ENCODE measurements around the gene MLKL.
"Not testable (repeated sequence)": the region's sequence is repeated elsewhere in the genome, so short reads cannot be mapped to it uniquely, and the experiment has no call there.

MLKL gene

GRCh38 chr16:74695450-74696422 is 4.9 kb downstream of the MLKL start:
- peak; percentile 34 for DNase-seq

- no peak for DNase-seq
Observed at GRCh38 chr16:74691093-74691855, 9.4 kb downstream of the MLKL start.

- DNase-seq, result no peak
Observed at GRCh38 chr16:74682556-74682955, 18.1 kb downstream of the MLKL start.

GRCh38 chr16:74680681-74681080 is 20.0 kb downstream of the MLKL start:
- no peak for DNase-seq

GRCh38 chr16:74679983-74680382 is 20.7 kb downstream of the MLKL start:
- DNase-seq, result no peak

- no peak for DNase-seq
Observed at GRCh38 chr16:74677868-74678267, 22.8 kb downstream of the MLKL start.

GRCh38 chr16:74673876-74674275 is 26.8 kb downstream of the MLKL start:
- DNase-seq, result no peak

GRCh38 chr16:74668877-74669276 is 31.8 kb downstream of the MLKL start:
- DNase-seq, result not testable (repeated sequence)

- DNase-seq, result peak; percentile 15
Observed at GRCh38 chr16:74667255-74667700, 33.4 kb downstream of the MLKL start.

- peak; percentile 90 for DNase-seq
Observed at GRCh38 chr16:74666425-74667254, 34.0 kb downstream of the MLKL start, which contains the start of gene RFWD3. RFWD3 (minus strand) TSS chr16:74666877; CDS start chr16:74661449, 5,428 bp downstream.

GRCh38 chr16:74666010-74666421 is 34.6 kb downstream of the MLKL start:
- no peak for DNase-seq

- no peak for DNase-seq
Observed at GRCh38 chr16:74661064-74661463, 39.6 kb downstream of the MLKL start.

- DNase-seq, result no peak
Observed at GRCh38 chr16:74660383-74660782, 40.3 kb downstream of the MLKL start.

GRCh38 chr16:74659041-74659440 is 41.6 kb downstream of the MLKL start:
- DNase-seq, result no peak

- DNase-seq, result no peak
Observed at GRCh38 chr16:74657870-74658642, 42.6 kb downstream of the MLKL start.

- DNase-seq, result no peak
Observed at GRCh38 chr16:74654536-74655050, 46.1 kb downstream of the MLKL start.

GRCh38 chr16:74652883-74653282 is 47.8 kb downstream of the MLKL start:
- DNase-seq, result not testable (repeated sequence)

- DNase-seq, result no peak
Observed at GRCh38 chr16:74652249-74652648, 48.4 kb downstream of the MLKL start.

- no peak for DNase-seq
Observed at GRCh38 chr16:74651841-74652240, 48.8 kb downstream of the MLKL start.

GRCh38 chr16:74650966-74651567 is 49.6 kb downstream of the MLKL start:
- DNase-seq, result no peak

- no peak for DNase-seq
Observed at GRCh38 chr16:74649839-74650504, 50.7 kb downstream of the MLKL start.

All from stimulated activated CD4-positive, alpha-beta T cell treated with anti-CD3 and anti-CD28 coated beads, Interleukin-4, amount 100 ng/mL, for 1 hour (primary cell).